Prostate gland (tissue), 2 donors: ENCODE results near the gene RPS6KA2. TPM values are rescaled to one million over a fixed set of nuclear protein-coding genes. Genes with fewer than 3 reads are reported as not detected.

ENCODE experiments used
- DNase-seq: peaks from one replicate; pipeline ENCODE4 v3.0.0-alpha.2; 2019; ENCODE audit warnings: low spot score
- H3K27ac ChIP-seq, 2 donors: fragments of 200-600 bp; sonication (generic); 2 replicates each; pipeline ENCODE4 v1.5.1; 2017 to 2019
- H3K27me3 ChIP-seq: fragments of 200-600 bp; sonication (generic); replicated peaks from 2 replicates; pipeline ENCODE4 v1.5.1; 2019; ENCODE audit not compliant: insufficient read depth
- H3K36me3 ChIP-seq, 2 donors: fragments of 200-600 bp; sonication (generic); 1 replicate in 1 of 2; 2 replicates in 1 of 2; pipeline versions ENCODE4 v1.5.1 to v1.8.1; 2017 to 2019
- H3K4me1 ChIP-seq: fragments of 200-600 bp; sonication (generic); replicated peaks from 2 replicates; pipeline ENCODE4 v1.5.1; 2019
- H3K4me3 ChIP-seq, 2 donors: fragments of 200-600 bp; sonication (generic); 2 replicates each; pipeline ENCODE4 v1.5.1; 2017 to 2019
- H3K9me3 ChIP-seq: fragments of 200-600 bp; sonication (generic); 2 replicates; pipeline ENCODE4 v1.5.1; 2017
- CTCF ChIP-seq, 4 experiments: fragments of 200-600 bp in 2 of 4; fragments of 450-650 bp in 2 of 4; sonication (generic) in 2 of 4; IDR thresholded peaks; 1 replicate in 3 of 4; 2 replicates in 1 of 4; pipeline ENCODE4 v1.5.1; 2016 to 2019; ENCODE audit warnings: antibody characterized with exemption in 4 of 4, mild to moderate bottlenecking in 2 of 4, moderate library complexity in 2 of 4
- POLR2A ChIP-seq: fragments of 450-650 bp; IDR thresholded peaks from one replicate; pipeline ENCODE4 v1.6.1; 2016; ENCODE audit warnings: antibody characterized with exemption, mild to moderate bottlenecking
- POLR2AphosphoS5 ChIP-seq: sonication (generic); formaldehyde crosslinking; IDR thresholded peaks from one replicate; pipeline ENCODE4 v1.6.1; 2017; ENCODE audit warnings: antibody characterized with exemption
- WGBS: methylation state at CpG from one replicate; pipeline ENCODE4 v1.1.5; 2018; 5-methylcytosine and 5-hydroxymethylcytosine counted together
- intact Hi-C: fragments of 100-400 bp; cut with DNase I; formaldehyde crosslinking; loops from one replicate; pipeline ENCODE4 v1.14.2; 2022
- total RNA-seq, 2 donors: library from RNA; depleted of rRNA; stranded (reverse); fragments of >200 nt; gene quantifications; one replicate each; pipeline ENCODE4 v1.1.0, GENCODE V29; 2016

RPS6KA2 gene
- total RNA-seq, 2 donors from 2014 or later: 32.2 to 44.3 TPM

GRCh38 chr6:166467436-166468000 is 159.5 kb downstream of the RPS6KA2 start:
- Histone ChIP-seq H3K4me1 (no peaks in the 10 kb centered on the region), H3K27ac (no peak overlapping the region), H3K4me3 (no peak overlapping the region), H3K9me3 (no peaks in the 10 kb centered on the region), H3K36me3 (no peaks in the 10 kb centered on the region), H3K27me3 (no peaks in the 10 kb centered on the region)
- DNase-seq: no peak
- 93% methylated on average over 9 of the region's 9 CpGs for WGBS
- intact Hi-C loops: loop anchor here (10.0 kb wide), 1 partner anchor 157 kb away; the partner anchor contains the start of gene RPS6KA2
- TF ChIP-seq POLR2A (no peak), POLR2AphosphoS5 (no peak), CTCF (IDR thresholded peaks at IDR 0.05) (no peak)

GRCh38 chr6:166466178-166467122 is 160.6 kb downstream of the RPS6KA2 start:
- no peak for TF ChIP-seq POLR2A
- H3K36me3 ChIP-seq: no peaks in the 10 kb centered on the region
- DNase-seq: no peak
- 55% methylated on average over 9 of the region's 9 CpGs for WGBS
- H3K4me1 ChIP-seq: no peaks in the 10 kb centered on the region
- H3K27ac ChIP-seq: no peak overlapping the region
- no peaks in the 10 kb centered on the region for H3K9me3 ChIP-seq
- H3K4me3 ChIP-seq: no peak overlapping the region
- intact Hi-C loops: loop anchor here (10.0 kb wide), 1 partner anchor 158 kb away; the partner anchor contains the start of gene RPS6KA2
- no peaks in the 10 kb centered on the region for H3K27me3 ChIP-seq

GRCh38 chr6:166465671-166466087 is 161.4 kb downstream of the RPS6KA2 start:
- DNase-seq: no peak
- WGBS: 64% methylated on average over 11 of the region's 11 CpGs

GRCh38 chr6:166465003-166465399 is 162.1 kb downstream of the RPS6KA2 start:
- Histone ChIP-seq H3K36me3 (no peaks in the 10 kb centered on the region), H3K27me3 (no peaks in the 10 kb centered on the region), H3K27ac (no peak overlapping the region), H3K4me1 (no peaks in the 10 kb centered on the region), H3K9me3 (no peaks in the 10 kb centered on the region), H3K4me3 (no peak overlapping the region)
- TF ChIP-seq POLR2AphosphoS5: no peak
- no peak for TF ChIP-seq CTCF (IDR thresholded peaks at IDR 0.05)
- TF ChIP-seq POLR2A: no peak
- intact Hi-C loops: loop anchor here (10.0 kb wide), 1 partner anchor 160 kb away; the partner anchor contains the start of gene RPS6KA2
- DNase-seq: no peak
- WGBS: 92% methylated on average over 5 of the region's 5 CpGs

More at GRCh38 chr6:166465671-166466087, 161.4 kb downstream of the RPS6KA2 start:
- no peak for TF ChIP-seq POLR2AphosphoS5
- TF ChIP-seq CTCF (IDR thresholded peaks at IDR 0.05): no peak
- Histone ChIP-seq H3K27ac (no peak overlapping the region), H3K4me1 (no peaks in the 10 kb centered on the region), H3K36me3 (no peaks in the 10 kb centered on the region), H3K27me3 (no peaks in the 10 kb centered on the region), H3K4me3 (no peak overlapping the region), H3K9me3 (no peaks in the 10 kb centered on the region)
- intact Hi-C loops: loop anchor here (10.0 kb wide), 1 partner anchor 159 kb away; the partner anchor contains the start of gene RPS6KA2
